Memory B cell (primary cell): ENCODE results near the gene AP4S1.
"Not testable (repeated sequence)": the region's sequence is repeated elsewhere in the genome, so short reads cannot be mapped to it uniquely, and the experiment has no call there.

Experiments
- ATAC-seq: fragments of 150-1000 bp; cut with Tn5 transposase; 2 replicates; pipeline ENCODE4 v1.10.0; 2021; ENCODE audit warnings: low read depth, mild to moderate bottlenecking, moderate library complexity
- DNase-seq, 2 donors: peaks; one replicate each; pipeline ENCODE4 v3.0.0; 2022; ENCODE audit warnings: low spot score in 2 of 2
- H3K27ac Mint-ChIP-seq: one replicate; pipeline ENCODE4 v1.8.0; 2022; ENCODE audit warnings: mild to moderate bottlenecking, moderate library complexity, mixed read lengths
- H3K27me3 Mint-ChIP-seq: one replicate; pipeline ENCODE4 v1.8.0; 2022; ENCODE audit warnings: mixed read lengths
- H3K36me3 Mint-ChIP-seq: one replicate; pipeline ENCODE4 v1.8.0; 2022; ENCODE audit warnings: mild to moderate bottlenecking, mixed read lengths
- H3K4me1 Mint-ChIP-seq: one replicate; pipeline ENCODE4 v1.8.0; 2022; ENCODE audit warnings: mixed read lengths
- H3K4me3 Mint-ChIP-seq: one replicate; pipeline ENCODE4 v1.8.0; 2022; ENCODE audit warnings: mild to moderate bottlenecking, moderate library complexity, mixed read lengths
- H3K9me3 Mint-ChIP-seq: one replicate; pipeline ENCODE4 v1.8.0; 2022; ENCODE audit warnings: mixed read lengths

AP4S1 gene

GRCh38 chr14:31070431-31070830 is 45.0 kb downstream of the AP4S1 start:
- peaks cover 21% of the 10 kb centered on the region for H3K36me3 Mint-ChIP-seq
- no peak for ATAC-seq
- H3K27me3 Mint-ChIP-seq = no peaks in the 10 kb centered on the region
- H3K27ac Mint-ChIP-seq = no peak overlapping the region
- no peak for DNase-seq
- H3K9me3 Mint-ChIP-seq = peaks cover 4% of the 10 kb centered on the region
- no peak overlapping the region for H3K4me3 Mint-ChIP-seq
- no peaks in the 10 kb centered on the region for H3K4me1 Mint-ChIP-seq

GRCh38 chr14:31071151-31071550 is 45.7 kb downstream of the AP4S1 start:
- no peaks in the 10 kb centered on the region for H3K27me3 Mint-ChIP-seq
- no peaks in the 10 kb centered on the region for H3K4me1 Mint-ChIP-seq
- H3K9me3 Mint-ChIP-seq = peaks cover 4% of the 10 kb centered on the region
- no peak overlapping the region for H3K27ac Mint-ChIP-seq
- H3K36me3 Mint-ChIP-seq = peaks cover 20% of the 10 kb centered on the region
- H3K4me3 Mint-ChIP-seq = no peak overlapping the region
- no peak for ATAC-seq
- DNase-seq = no peak

DNA sequence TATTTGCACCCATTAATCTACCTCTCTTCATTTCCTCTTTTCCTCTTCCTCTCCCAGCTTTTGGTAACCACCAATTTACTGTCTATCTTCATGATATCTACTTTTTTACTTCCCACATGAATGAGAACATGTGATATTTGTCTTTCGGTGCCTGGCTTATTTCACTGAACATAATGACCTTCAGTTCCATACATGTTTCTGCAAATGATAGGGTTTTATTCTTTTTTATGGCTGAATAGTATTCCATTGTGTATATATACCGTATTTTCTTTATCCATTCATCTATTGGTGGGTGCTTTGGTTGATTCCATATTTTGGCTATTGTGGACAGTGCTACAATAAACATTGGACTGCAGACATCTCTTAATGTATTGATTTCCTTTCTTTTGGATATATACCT is 49.7 kb downstream of the AP4S1 start:
- Mint-ChIP-seq H3K36me3 (peaks cover 22% of the 10 kb centered on the region), H3K27ac (no peak overlapping the region), H3K27me3 (no peaks in the 10 kb centered on the region), H3K9me3 (peaks cover 4% of the 10 kb centered on the region), H3K4me1 (no peaks in the 10 kb centered on the region), H3K4me3 (no peak overlapping the region)
- ATAC-seq (no peak), DNase-seq (no peak)

GRCh38 chr14:31078766-31079165 is 53.3 kb downstream of the AP4S1 start:
- Mint-ChIP-seq H3K27ac (peak overlapping the region; percentile 79), H3K4me1 (no peaks in the 10 kb centered on the region), H3K36me3 (peaks cover 19% of the 10 kb centered on the region), H3K27me3 (no peaks in the 10 kb centered on the region), H3K9me3 (peaks cover 4% of the 10 kb centered on the region), H3K4me3 (no peak overlapping the region)
- DNase-seq = no peak
- ATAC-seq = no peak

- DNase-seq (no peak), ATAC-seq (no peak)
- Mint-ChIP-seq H3K27ac (no peak overlapping the region), H3K27me3 (no peaks in the 10 kb centered on the region), H3K4me1 (peaks cover 5% of the 10 kb centered on the region), H3K9me3 (peaks cover 3% of the 10 kb centered on the region), H3K36me3 (peaks cover 17% of the 10 kb centered on the region), H3K4me3 (no peak overlapping the region)
Measured at GRCh38 chr14:31080056-31080455, 54.6 kb downstream of the AP4S1 start.

DNA sequence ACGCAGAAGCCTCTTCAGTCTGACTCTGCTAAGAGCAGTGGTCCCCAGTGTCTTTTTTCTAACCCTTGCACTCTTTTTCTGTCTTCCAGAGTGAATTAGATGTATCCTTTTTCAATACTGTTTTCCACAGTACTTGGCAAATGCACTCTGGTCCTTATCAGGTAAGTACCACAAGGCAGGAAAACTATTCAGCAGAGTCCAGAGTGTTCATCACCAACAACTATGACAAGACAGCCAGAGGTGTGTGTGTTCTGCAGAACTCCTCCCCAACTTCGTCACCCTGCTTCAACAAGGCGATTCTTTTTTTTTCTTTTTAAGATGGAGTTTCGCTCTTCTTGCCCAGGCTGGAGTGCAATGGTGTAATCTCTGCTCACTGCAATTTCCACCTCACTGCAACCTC is 55.0 kb downstream of the AP4S1 start:
- H3K27ac Mint-ChIP-seq = no peak overlapping the region

GRCh38 chr14:31083781-31084180 is 58.3 kb downstream of the AP4S1 start:
- Mint-ChIP-seq H3K4me3 (no peak overlapping the region), H3K27me3 (no peaks in the 10 kb centered on the region), H3K4me1 (peaks cover 5% of the 10 kb centered on the region), H3K9me3 (no peaks in the 10 kb centered on the region), H3K36me3 (peaks cover 7% of the 10 kb centered on the region), H3K27ac (peak overlapping the region; percentile 84)
- DNase-seq (no peak), ATAC-seq (no peak)

More for the DNA sequence above, 55.0 kb downstream of the AP4S1 start:
- H3K4me3 Mint-ChIP-seq = no peak overlapping the region
- no peaks in the 10 kb centered on the region for H3K27me3 Mint-ChIP-seq
- no peak for DNase-seq
- H3K36me3 Mint-ChIP-seq = peaks cover 13% of the 10 kb centered on the region
- no peak for ATAC-seq
- H3K4me1 Mint-ChIP-seq = peaks cover 5% of the 10 kb centered on the region
- H3K9me3 Mint-ChIP-seq = no peaks in the 10 kb centered on the region

DNA sequence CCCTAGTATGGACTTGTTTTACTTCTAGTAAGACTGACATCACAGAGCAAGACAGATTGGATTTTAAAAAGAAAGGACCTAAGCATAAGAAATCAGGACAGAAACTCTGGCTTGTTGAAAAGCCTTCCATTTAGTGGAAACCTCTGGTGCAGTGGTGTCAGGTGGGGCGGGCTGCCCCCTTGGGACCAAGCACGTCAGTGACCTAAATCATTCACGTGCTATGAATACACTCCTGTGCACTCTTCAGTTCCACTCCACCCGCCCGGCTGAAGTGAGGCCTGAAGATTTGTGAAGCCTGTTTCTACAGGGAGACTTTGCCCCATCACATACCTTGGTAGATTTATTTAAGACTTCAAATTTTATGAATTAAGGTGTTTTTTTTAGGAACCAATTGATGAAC is 58.9 kb downstream of the AP4S1 start:
- H3K4me1 Mint-ChIP-seq = peaks cover 5% of the 10 kb centered on the region
- peak; percentile 25 to 44 for DNase-seq
- ATAC-seq = peak; percentile 98
- peak overlapping the region; percentile 84 for H3K27ac Mint-ChIP-seq
- H3K27me3 Mint-ChIP-seq = no peaks in the 10 kb centered on the region
- peaks cover 5% of the 10 kb centered on the region for H3K36me3 Mint-ChIP-seq
- H3K4me3 Mint-ChIP-seq = no peak overlapping the region
- H3K9me3 Mint-ChIP-seq = no peaks in the 10 kb centered on the region

DNA sequence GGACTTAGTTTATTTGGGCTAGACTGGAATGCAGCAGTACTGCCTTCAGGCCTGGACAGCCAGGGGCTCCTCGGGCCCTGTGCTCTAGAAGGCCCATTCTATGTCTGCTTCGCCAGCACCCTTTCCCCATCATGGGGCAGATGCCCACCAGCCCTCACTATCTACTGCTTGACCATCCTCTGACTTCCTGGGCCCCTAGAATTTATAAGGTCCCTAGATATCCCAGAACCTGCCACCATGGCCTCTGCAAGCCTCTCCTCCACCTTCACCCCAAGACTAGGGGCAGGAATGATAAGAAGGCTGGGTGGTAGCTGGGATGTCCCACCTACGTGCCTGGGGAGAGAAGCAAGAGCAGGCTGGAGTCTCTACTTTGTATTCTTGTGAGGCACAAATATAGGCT is 59.6 kb downstream of the AP4S1 start:
- ATAC-seq (no peak), DNase-seq (no peak)
- peaks cover 5% of the 10 kb centered on the region for H3K36me3 Mint-ChIP-seq
- no peaks in the 10 kb centered on the region for H3K27me3 Mint-ChIP-seq
- no peaks in the 10 kb centered on the region for H3K9me3 Mint-ChIP-seq
- H3K4me3 Mint-ChIP-seq = no peak overlapping the region
- peaks cover 5% of the 10 kb centered on the region for H3K4me1 Mint-ChIP-seq
- H3K27ac Mint-ChIP-seq = no peak overlapping the region

- H3K27me3 Mint-ChIP-seq, H3K4me1 Mint-ChIP-seq, DNase-seq, H3K9me3 Mint-ChIP-seq, H3K4me3 Mint-ChIP-seq, ATAC-seq, H3K27ac Mint-ChIP-seq, H3K36me3 Mint-ChIP-seq: not testable (repeated sequence)
Measured at GRCh38 chr14:31086466-31086865, 61.0 kb downstream of the AP4S1 start.

DNA sequence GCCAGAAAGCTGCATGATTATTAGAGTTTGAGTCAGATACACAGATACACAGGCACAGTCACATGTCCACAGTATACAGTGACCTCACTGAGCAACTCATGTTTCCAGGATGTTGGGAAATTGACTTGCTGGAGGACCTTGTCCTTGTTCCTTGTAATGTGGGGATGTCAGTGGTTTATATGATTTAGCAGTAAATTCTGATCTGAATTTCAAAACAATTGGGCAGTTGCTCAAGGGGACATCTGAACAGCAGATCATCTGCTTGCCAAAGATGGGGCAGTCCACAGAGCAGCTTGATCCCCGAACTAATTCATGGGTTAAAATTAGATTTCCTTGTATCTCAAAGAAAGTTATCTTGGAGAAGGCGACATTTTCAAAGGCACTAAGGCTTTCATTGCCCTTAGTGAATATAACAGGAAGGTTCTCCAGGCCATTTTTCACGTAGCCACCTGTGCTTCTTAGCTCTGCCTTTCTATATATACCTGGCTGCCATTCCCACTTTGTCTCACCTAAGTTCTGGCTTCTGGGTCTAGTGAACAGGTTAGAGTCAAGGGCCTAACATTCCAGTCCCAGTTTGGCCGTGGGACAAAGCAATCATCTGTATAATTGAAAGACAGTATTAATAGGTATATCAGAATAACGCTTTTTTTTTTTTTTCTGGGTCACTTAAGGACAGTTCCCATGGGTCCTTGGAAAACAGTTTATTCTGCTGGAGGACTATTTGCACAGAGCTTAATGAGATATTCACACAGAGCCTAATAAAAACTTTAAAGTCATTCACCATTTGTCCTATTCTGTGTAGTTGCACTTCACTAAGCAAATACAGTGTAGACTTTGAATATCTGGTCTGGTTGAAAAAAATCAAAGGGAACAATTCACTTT is 65.7 kb downstream of the AP4S1 start:
- H3K36me3 Mint-ChIP-seq = no peaks in the 10 kb centered on the region
- ATAC-seq = no peak
- H3K4me3 Mint-ChIP-seq = no peak overlapping the region
- H3K9me3 Mint-ChIP-seq = no peaks in the 10 kb centered on the region
- no peaks in the 10 kb centered on the region for H3K27me3 Mint-ChIP-seq
- no peak for DNase-seq
- no peaks in the 10 kb centered on the region for H3K4me1 Mint-ChIP-seq
- H3K27ac Mint-ChIP-seq = no peak overlapping the region

DNA sequence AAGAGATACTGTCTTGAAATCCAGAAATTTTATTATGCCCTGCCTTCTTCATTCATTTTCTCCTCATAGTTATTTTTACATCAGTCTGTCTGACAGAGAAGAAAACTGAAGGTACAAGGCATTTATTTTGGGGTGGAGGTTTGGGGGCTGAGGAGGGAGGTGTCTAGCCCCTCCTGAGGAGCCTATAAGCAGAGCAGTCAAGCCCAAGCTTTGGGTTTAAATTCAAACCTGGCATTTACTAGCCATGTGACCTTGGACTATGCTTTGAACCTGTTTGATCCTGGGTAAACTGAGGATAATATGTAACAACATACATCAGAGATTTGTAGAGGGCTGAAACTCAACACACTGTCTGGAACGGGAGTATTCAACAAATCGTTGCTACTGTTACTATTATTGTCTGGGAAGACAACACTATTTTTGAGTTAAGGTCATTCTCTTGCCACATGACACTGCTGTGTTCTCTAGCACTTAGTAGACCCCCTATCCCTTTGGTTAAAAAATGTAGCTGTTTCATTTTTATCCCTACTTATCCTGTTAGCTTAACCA is 66.8 kb downstream of the AP4S1 start:
- Mint-ChIP-seq H3K9me3 (no peaks in the 10 kb centered on the region), H3K4me1 (no peaks in the 10 kb centered on the region), H3K27me3 (no peaks in the 10 kb centered on the region), H3K27ac (no peak overlapping the region), H3K36me3 (peaks cover 1% of the 10 kb centered on the region), H3K4me3 (no peak overlapping the region)
- no peak for ATAC-seq
- DNase-seq = no peak

DNA sequence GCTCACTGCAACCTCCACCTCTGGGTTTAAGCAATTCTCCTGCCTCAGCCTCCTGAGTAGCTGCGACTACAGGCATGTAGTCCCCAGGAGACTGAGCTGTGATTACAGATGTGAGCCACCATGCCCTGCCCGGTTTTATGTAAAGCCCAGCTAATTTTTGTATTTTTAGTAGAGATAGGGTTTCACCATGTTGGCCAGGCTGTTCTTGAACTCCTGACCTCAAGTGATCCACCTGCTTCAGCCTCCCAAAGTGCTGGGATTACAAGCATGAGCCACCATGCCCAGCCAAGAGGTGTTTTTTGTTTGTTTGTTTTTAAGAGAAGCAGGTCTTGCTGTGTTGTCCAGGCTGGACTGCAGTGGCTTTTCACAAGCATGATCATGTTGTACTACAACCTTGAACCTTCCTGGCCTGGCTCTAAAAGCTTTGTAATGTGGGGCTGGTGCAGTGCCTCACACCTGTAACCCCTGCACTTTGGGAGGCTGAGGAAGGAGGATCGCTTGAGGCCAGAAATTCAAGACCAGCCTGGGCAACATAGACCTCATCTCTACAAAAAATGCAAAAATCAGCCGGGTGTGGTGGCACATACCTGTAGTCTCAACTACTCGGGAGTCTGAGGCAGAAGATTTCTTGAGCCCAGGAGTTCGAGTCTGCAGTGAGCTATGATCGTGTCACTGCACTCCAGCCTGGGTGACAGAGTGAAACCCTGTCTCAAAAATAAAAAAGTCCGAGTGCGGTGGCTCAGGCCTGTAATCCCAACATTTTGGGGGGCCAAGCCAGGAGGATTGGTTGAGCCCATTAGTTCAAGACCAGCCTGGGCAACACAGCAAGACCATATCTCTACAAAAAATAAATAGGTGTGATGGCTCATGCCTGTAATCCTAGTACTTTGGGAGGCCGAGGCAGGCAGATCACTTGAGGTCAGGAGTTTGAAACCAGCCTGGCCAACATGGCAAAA is 68.7 kb downstream of the AP4S1 start:
- not testable (repeated sequence) for H3K27me3 Mint-ChIP-seq, H3K36me3 Mint-ChIP-seq, H3K27ac Mint-ChIP-seq, DNase-seq, H3K4me1 Mint-ChIP-seq, ATAC-seq, H3K4me3 Mint-ChIP-seq, H3K9me3 Mint-ChIP-seq

DNA sequence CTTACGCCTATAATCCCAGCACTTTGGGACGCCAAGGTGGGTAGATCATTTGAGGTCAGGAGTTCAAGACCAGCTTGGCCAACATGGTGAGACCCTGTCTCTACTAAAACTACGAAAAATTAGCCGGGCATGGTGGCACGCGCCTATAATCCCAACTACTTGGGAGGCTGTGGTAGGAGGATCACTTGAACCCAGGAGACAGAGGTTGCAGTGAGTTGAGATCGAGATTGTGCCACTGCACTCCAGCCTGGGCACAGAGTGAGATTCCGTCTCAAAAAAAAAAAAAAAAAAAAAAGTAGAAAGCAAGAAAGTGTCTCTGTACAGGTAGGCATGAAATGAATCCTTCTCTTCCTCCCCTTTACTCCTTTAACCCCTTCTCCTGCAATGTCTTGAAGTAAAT is 70.4 kb downstream of the AP4S1 start:
- H3K9me3 Mint-ChIP-seq, ATAC-seq, H3K4me3 Mint-ChIP-seq, DNase-seq, H3K4me1 Mint-ChIP-seq, H3K27me3 Mint-ChIP-seq: not testable (repeated sequence)
- Mint-ChIP-seq H3K36me3 (peaks cover 14% of the 10 kb centered on the region), H3K27ac (peak overlapping the region; percentile 41)
